ENCODE data around the gene LINGO3. TPM values are rescaled to one million over a fixed set of nuclear protein-coding genes. Genes with fewer than 3 reads are reported as not detected.
"Not testable (repeated sequence)": the region's sequence is repeated elsewhere in the genome, so short reads cannot be mapped to it uniquely, and the experiment has no call there.

The LINGO3 gene, protein sequence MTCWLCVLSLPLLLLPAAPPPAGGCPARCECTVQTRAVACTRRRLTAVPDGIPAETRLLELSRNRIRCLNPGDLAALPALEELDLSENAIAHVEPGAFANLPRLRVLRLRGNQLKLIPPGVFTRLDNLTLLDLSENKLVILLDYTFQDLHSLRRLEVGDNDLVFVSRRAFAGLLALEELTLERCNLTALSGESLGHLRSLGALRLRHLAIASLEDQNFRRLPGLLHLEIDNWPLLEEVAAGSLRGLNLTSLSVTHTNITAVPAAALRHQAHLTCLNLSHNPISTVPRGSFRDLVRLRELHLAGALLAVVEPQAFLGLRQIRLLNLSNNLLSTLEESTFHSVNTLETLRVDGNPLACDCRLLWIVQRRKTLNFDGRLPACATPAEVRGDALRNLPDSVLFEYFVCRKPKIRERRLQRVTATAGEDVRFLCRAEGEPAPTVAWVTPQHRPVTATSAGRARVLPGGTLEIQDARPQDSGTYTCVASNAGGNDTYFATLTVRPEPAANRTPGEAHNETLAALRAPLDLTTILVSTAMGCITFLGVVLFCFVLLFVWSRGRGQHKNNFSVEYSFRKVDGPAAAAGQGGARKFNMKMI
- not detected for total RNA-seq
- long read RNA-seq: 0 reads

DNA sequence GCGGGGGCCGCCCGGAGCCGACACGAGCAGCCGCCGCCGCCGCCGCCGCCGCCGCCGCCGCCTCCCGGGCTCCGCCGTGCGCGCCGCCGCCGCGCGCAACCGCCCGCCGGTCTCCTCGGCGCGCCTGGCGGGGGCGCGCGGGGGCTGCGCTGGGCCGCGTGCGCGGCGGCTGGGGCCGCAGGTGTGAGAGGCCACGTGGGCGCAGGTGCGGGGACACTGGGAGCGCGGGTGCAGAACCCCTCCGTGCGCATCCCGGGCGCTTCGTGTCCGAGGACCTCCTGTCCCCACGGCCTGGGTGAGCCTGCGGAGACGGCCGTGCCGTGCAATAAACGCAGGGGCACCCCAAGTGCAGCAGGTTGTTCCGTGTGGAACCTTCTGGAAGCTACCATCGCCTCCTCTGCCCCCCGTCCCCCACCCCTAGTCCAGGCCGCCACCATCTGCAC is at the start of gene LINGO3:
TSS of gene LINGO3 (minus strand) at position 41 of the 443 bp plus-strand sequence. CDS start 16,378 bp downstream, outside the sequence.
- DNase-seq (no peak), ATAC-seq (peak; percentile 38)
- intact Hi-C loops (cut with DNase I, micrococcal nuclease): no loop called here

DNA sequence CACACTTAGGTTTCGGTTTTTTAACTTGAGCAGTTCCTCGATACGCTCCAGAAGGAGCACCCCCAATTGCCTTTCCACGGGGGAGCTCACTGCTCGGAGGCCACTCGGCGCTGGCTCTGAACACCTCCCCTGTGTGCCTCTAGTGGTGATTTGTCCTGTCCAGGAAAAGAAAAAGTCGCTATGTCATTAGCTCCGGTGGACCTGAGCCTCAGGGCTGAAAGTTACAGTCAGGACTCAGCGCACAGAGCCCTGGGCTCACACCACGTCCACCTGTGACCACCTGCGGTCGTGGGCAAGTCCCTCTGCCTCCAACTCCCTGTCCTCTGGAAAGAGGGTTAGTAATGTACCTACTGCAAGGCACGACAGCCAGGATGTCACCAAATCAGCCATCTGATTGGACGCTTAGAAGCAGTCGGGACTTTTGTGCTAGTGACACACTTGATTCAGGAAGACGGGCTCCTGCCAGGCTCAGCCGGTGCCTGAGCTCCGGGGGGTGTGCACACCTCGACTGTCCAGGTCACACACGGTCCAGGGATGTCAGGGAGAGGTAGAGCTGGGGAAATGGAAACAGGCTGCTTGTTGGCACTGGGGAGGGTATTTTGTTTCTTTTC is 48.2 kb upstream of the LINGO3 start:
- ATAC-seq: no peak
- intact Hi-C loops (cut with DNase I, micrococcal nuclease): no loop called here
- DNase-seq: no peak

DNA sequence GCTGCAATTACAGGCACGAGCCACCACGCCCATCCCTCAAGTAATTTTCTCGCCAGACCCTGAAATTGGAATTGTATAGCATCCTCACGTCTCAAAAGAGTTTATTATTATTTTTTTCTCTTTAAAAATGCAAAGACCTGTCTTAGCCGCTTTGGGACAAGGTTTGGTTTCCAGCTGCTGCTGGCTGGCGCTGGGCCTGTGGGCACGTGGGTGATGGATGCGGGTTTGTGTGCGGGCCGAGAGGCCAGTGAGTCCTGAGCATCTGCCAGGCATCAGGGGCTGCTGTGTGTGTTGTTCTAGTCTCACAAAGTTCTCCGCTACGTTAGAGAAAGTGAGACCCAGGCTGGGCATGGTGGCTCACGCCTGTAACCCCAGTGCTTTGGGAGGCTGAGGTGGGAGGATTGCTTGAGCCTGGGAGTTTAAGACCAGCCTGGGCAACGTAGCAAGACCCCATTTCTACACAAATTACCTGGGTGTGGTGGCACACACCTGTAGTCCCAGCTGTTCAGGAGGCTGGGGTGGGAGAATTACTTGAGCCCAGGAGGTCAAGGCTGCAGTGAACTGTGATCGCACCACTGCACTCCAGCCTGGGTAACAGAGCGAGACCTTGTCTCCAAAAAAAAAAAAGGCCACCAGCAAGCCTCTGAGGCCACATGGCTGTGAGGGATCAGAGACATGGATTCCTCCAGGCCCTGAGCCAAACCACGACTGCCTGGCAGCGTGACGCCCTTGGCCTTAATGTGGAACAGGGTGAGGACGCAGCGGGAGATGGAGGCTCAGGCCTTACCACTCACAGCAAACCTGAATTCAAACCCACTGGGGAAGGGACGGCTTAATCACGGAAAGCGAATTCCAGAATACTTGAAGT is 47.4 kb upstream of the LINGO3 start:
- no peak for ATAC-seq
- intact Hi-C loops (cut with DNase I, micrococcal nuclease): no loop called here
- no peak for DNase-seq

DNA sequence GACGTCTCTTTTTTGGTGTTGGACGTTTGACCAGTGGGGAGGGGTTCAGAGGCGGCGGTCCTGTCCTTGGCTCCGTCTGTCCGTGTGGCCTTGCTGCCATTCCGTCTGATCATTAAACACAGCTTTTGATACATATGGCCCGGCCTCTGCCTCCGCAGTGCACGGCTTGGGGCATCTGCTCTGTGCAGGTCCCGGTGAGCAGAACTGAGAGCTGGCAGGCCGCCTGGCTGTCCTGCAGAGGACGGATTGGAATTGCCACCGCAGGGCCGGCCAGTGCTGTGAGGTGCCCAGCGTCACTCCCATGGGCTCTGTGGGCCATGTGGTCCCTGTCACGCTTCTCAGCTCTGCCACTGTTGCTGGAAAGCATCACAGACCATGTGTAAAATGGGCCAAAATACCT is 46.7 kb upstream of the LINGO3 start:
- no peak for DNase-seq
- ATAC-seq: no peak
- intact Hi-C loops (cut with DNase I, micrococcal nuclease): no loop called here

DNA sequence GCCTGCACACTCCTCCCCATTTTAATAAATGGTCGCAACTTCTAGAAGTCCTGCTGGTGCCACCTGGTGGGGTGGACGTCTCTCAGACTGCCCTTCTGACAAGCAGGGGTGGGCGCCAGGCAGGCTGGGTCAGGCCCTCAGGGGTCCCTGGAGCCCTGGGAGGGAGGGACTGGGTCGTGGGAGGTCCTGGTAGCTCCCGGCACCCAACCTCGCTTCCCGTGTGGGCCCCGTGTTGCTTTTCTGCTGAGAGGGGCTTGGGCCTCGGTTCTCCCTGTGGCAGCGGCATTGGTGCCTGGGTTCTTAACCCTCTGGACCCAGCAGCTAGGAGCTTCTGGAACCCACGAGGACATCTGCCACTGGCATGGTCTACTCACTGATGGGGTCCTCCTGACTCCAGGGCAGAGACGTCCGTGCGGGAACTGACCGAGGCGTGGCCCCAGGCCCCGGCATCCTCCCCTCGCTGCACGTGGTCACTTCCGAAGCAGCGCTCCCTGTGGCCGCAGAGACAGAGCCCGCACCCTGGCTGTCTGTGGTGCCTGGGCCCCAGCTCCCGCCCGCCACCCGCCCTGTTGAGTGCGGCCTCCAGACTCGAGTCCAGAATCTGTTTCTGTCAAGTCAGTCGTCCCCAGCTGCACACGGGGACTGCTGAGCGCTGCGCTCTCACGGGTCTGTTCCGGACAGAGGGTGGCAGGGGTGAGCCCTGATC is 46.1 kb upstream of the LINGO3 start:
- no peak for ATAC-seq
- intact Hi-C loops (cut with DNase I, micrococcal nuclease): no loop called here
- DNase-seq: no peak

DNA sequence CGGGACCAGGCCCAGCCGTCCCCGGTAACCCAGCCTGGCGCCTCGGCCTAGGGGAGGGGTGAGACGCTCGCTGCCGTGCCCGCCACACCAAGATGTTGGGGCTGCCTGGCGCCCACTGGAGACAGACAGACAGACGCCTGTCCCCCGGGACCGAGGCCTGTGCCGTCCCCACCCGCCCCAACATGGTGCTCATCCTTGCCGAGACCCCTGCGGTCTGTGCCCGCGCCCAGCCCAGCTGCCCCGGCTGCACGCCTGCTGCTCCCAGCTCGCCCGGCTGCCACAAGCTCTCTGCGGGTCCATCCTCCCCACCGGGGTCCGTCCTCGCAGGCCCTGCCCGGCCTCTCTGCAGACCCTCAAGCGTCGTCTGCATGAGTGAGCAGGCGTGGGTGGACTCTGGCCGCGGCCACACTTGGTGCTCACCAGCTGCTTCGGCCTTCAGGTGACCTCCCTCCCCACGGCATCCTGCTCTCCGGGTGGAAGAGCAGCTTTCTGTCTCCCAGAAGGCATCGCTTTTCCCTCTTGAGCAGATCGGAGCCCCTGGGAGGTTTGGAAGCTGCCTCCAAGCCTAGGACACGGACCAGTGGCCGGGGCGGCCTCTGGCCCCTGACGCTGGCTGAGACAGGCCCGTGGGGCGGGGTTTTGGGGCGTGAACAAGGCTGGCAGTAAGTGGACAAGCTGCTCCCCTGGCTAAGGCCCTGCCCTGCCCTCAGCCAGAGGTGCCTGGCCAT is 45.4 kb upstream of the LINGO3 start:
- intact Hi-C loops (cut with DNase I, micrococcal nuclease): no loop called here
- ATAC-seq (peak; percentile 47), DNase-seq (no peak)

DNA sequence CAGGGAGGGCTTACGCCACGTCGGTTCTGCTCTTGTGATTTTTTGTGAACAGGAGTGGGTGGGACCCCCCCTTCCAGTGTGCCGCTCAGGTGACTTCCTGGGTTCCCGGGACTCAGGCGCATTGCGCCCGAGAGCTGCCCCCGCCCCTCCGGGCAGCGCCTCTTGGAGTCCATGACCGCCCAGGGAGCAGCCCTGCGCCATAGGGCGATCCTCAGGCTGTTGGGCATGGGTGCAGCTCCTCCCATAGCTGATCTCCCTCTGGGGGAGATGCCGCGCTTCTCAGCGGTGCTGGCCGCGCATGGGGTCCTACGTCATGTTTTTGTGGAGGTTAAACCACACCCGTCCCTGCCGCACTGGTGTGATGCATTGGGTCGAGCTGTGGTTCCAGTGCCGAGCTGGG is 44.2 kb upstream of the LINGO3 start:
- DNase-seq (no peak), ATAC-seq (no peak)
- intact Hi-C loops (cut with DNase I, micrococcal nuclease): no loop called here

DNA sequence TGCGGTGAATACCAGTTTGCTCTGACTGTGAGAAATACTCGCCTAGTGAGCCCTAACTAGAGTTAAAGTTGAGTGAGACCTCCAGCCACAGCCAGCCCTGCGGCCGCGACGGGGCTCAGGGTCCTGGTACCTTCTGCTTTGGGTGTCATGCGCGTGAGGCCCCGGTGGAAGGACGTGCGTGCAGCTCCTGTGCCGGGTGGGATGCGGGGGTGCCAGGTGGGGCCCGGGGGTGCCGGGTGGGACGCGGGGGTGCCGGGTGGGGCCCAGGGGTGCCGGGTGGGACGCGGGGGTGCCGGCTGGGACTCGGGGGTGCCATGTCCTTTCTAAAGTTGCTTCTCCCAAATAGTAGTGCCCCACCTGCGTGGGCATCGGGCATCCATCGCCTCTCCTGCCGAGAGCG is 43.6 kb upstream of the LINGO3 start:
- no peak for ATAC-seq
- intact Hi-C loops (cut with DNase I, micrococcal nuclease): no loop called here
- no peak for DNase-seq

DNA sequence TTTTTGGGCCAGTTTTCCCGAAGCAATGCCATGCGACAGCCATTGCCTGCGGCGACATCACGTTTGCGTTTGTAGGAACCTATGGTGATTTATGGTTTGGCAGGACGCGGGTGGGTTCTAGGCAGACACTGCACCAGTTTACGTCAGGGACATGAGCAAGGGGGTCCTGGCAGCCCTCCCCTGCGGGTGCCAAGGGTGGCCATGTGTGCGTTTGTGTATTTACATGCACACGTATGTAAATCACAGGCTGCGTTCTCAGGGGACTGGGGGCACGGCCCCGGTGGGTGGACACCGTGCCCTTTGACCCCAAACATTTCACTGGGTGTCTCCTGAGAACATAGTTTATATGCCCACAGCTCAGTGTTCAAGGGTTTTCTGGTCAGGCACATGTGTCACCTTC is 42.7 kb upstream of the LINGO3 start:
- no peak for DNase-seq
- ATAC-seq: no peak
- intact Hi-C loops (cut with DNase I, micrococcal nuclease): no loop called here

DNA sequence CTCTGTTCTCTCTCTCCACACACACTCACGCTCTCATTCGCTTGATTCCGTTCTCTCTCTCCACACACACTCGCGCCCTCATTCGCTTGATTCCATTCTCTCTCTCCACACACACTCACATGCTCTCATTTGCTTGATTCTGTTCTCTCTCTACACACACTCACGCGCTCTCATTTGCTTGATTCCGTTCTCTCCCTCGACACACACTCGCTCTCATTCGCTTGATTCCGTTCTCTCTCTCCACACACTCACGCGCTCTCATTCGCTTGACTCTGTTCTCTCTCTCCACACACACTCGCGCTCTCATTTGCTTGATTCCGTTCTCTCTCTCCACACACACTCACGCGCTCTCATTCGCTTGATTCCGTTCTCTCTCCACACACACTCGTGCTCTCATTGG is 41.9 kb upstream of the LINGO3 start:
- DNase-seq; intact Hi-C loops (cut with DNase I, micrococcal nuclease); ATAC-seq: not testable (repeated sequence)

DNA sequence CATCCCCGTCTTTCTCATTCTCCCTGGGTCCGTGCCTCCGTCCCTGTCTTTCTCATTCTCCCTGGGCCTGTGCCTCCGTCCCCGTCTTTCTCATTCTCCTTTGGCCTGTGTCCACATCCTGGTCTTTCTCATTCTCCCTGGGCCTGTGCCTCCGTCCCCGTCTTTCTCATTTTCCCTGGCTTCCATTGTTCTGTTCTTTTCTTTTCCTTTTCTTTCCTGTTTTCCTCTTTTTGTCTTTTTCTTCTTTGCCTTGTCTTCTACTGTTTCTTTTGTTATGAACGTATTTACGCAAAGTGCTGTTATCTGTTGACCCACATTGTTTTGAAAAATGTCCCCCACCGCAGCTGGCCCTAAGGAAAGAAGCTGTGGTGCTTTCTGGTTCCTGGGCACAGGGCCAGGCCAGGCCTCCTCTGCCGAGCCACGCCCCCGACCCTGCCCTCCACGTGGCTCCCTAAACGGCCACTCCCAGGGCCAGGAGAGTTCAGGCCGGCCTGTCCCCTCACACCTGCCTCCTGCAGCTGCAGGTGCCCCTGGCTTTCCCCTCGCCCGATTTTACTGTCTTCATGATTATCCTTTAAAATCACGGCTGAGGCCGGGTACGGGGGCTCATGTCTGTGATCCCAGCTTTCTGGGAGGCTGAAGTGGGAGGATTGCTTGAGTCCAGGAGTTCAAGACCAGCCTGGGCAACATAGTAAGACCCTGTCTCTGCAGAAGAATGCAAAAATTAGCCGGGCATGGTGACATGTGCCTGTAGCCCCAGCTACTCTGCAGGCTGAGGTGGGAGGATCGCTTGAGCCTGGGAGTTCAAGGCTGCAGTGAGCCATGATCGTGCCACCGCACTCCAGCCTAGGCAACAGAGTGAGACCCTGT is 38.1 kb upstream of the LINGO3 start:
- intact Hi-C loops (cut with DNase I, micrococcal nuclease): no loop called here
- DNase-seq: peak; percentile 84 to 91
- ATAC-seq: peak; percentile 96

DNA sequence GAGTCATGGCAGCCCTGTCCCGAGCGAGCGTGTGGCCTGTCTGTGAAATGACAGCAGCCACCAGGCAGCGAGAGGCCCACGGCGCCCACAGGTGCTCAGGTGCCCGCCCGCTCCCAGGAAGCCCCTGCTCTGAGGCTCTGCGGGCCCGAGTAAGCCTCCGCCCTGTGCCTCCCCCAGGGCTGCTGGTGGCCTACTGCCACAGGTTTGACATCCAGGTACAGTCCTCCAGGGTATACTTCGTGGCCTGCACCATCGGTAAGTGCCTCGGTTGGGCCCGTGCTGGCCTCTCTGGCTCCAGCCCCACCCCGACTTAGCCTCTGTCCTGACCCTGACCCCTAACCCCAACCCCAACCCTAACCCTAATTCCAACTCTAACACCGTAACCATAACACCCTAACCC is 37.1 kb upstream of the LINGO3 start:
- intact Hi-C loops (cut with DNase I, micrococcal nuclease): no loop called here
- DNase-seq: peak in 1 of 2 donors; percentile 5
- ATAC-seq: no peak

DNA sequence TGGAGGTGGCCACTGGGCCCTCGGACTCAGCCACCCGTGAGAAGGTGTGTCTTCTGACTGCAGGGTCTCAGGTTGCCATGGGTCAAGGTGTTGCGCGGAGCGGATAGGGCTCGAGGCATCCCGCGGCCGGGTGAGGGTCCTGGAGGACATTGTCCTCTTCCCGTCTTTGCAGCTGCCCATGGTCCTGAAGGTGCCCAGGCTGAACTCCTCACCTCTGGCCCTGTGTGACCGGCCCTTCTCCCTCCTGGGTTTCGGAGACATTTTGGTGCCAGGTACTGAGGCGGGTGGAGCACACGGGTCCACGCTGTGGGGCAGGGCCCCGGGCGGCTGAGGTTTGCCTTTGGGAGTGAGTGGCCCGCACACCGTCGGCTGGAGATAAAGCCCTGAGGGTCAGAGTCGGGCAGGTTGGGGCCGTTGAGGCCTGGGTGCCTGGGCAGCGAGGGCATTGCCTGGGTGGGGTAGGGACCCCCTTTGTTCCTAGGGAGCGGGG is 36.5 kb upstream of the LINGO3 start:
- DNase-seq: peak in 1 of 2 donors; percentile 2
- intact Hi-C loops (cut with DNase I, micrococcal nuclease): no loop called here
- no peak for ATAC-seq

DNA sequence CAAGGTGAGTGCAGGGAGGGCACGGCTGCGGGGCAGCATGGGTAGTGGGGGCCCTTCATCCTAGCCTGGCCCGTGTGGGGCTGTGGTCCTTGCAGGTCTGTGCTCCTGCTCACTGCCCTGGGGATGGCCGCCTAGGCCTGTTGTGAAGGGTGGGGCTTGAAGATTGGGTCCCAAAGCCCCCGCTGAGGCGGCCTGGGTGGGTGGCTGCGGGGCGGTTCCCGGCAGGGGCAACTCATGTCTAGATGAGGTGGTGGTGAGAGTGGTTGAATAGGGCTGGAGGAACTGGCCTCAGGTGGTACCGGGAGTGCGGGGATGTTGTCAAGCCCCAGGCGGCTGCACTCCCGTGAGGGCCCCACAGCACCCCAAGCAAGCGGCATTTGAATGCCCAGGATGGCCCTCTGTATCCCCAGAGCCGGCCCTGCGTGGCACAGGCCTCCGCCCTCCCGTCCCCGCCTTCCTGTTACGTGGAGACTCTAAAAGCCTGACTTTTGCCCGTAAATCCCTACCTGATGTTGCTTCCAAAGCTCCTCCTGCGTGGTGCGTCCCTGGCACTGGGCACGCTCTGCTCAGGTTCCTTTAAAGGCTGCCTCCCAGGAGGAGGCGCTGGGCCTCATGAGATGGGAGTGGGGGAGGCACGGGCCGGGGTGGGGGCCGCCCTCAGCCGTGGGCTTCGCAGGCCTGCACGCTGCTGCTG is 35.5 kb upstream of the LINGO3 start:
- DNase-seq: peak in 1 of 2 donors; percentile 4
- ATAC-seq: no peak
- intact Hi-C loops (cut with DNase I, micrococcal nuclease): no loop called here

DNA sequence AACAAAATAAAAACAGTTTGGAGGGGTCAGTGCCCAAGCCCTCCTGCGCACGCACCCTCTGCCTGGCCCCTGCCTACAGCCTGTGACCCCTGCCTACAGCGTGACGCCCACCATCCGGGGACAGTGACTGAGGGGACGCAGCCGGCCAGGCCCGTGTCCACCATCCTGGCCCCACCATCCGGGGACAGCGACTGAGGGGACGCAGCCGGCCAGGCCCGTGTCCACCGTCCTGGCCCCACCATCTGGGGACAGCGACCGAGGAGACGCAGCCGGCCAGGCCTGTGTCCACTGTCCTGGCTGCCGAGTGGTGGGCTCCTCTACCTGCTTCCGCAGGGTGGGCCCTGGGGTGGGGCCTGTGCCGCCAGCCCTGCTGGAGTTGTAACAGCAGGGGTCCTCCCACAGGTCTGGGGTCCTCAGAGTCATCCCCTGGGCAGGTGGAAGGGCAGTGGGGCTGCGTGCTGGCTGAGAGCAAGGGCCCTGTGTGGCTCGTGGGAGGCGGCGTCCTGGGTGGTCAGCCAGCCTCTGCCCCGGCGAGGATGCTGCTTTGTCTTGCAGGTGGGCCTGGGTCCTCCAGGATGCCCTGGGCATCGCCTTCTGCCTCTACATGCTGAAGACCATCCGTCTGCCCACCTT is 34.8 kb upstream of the LINGO3 start:
- intact Hi-C loops (cut with DNase I, micrococcal nuclease): no loop called here
- ATAC-seq: no peak
- DNase-seq: no peak

DNA sequence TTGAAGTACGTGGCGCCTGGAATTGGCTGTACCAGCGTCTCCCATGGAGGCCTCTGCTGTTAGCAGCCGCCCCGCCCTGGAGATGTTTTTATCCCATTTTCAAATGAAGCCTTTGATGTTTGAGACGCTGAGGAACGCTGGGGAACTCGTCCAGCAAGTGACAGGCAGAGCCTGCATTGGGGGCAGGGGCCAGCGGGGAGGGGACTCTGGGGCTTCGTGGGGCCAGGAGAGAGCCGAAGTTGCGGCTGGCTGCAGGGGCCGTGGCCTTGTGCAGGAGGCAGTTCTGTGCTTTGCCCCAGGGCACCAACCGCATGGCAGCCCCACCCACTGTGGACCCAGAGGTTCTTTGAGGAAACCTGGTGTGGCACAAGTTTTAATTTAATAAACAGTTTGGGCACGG is 34.0 kb upstream of the LINGO3 start:
- DNase-seq (no peak), ATAC-seq (peak; percentile 9)
- intact Hi-C loops (cut with DNase I, micrococcal nuclease): no loop called here
